Measurements from ENCODE around the gene LIN28A.

The LIN28A gene

GRCh38 chr1:26440259-26440658 is 29.6 kb downstream of the LIN28A start:
- Mint-ChIP-seq H3K4me3 (no peak overlapping the region), H3K36me3 (ENCODE audit: low read depth) (peaks cover 37% of the 10 kb centered on the region), H3K4me1 (no peaks in the 10 kb centered on the region), H3K9me3 (no peaks in the 10 kb centered on the region), H3K27me3 (no peaks in the 10 kb centered on the region), H3K27ac (no peak overlapping the region)
- no peak for ATAC-seq
- no peak for DNase-seq

- peaks cover 43% of the 10 kb centered on the region for H3K36me3 Mint-ChIP-seq (ENCODE audit: low read depth)
- no peak overlapping the region for H3K4me3 Mint-ChIP-seq
- no peak overlapping the region for H3K27ac Mint-ChIP-seq
- no peak for ATAC-seq
- no peaks in the 10 kb centered on the region for H3K9me3 Mint-ChIP-seq
- H3K27me3 Mint-ChIP-seq = no peaks in the 10 kb centered on the region
- no peak for DNase-seq
- no peaks in the 10 kb centered on the region for H3K4me1 Mint-ChIP-seq
Observed at GRCh38 chr1:26449868-26450267, 39.3 kb downstream of the LIN28A start.

- Mint-ChIP-seq H3K36me3 (ENCODE audit: low read depth) (peaks cover 47% of the 10 kb centered on the region), H3K27me3 (no peaks in the 10 kb centered on the region), H3K4me3 (no peak overlapping the region), H3K9me3 (no peaks in the 10 kb centered on the region), H3K4me1 (no peaks in the 10 kb centered on the region), H3K27ac (no peak overlapping the region)
- no peak for ATAC-seq
- DNase-seq = no peak
Observed at GRCh38 chr1:26450908-26451307, 40.3 kb downstream of the LIN28A start.

GRCh38 chr1:26452459-26453183 is 42.0 kb downstream of the LIN28A start:
- Mint-ChIP-seq H3K9me3 (no peaks in the 10 kb centered on the region), H3K27ac (no peak overlapping the region), H3K27me3 (no peaks in the 10 kb centered on the region), H3K4me1 (no peaks in the 10 kb centered on the region), H3K36me3 (ENCODE audit: low read depth) (peaks cover 45% of the 10 kb centered on the region), H3K4me3 (no peak overlapping the region)
- ATAC-seq = no peak
- DNase-seq = no peak

- no peaks in the 10 kb centered on the region for H3K9me3 Mint-ChIP-seq
- no peak for DNase-seq
- H3K4me3 Mint-ChIP-seq = no peak overlapping the region
- H3K27me3 Mint-ChIP-seq = no peaks in the 10 kb centered on the region
- no peak overlapping the region for H3K27ac Mint-ChIP-seq
- peaks cover 41% of the 10 kb centered on the region for H3K36me3 Mint-ChIP-seq (ENCODE audit: low read depth)
- H3K4me1 Mint-ChIP-seq = no peaks in the 10 kb centered on the region
- ATAC-seq = no peak
Observed at GRCh38 chr1:26459148-26459547, 48.5 kb downstream of the LIN28A start.

GRCh38 chr1:26459573-26460031 is 49.0 kb downstream of the LIN28A start:
- Mint-ChIP-seq H3K9me3 (no peaks in the 10 kb centered on the region), H3K27me3 (no peaks in the 10 kb centered on the region), H3K4me3 (no peak overlapping the region), H3K27ac (no peak overlapping the region), H3K4me1 (no peaks in the 10 kb centered on the region), H3K36me3 (ENCODE audit: low read depth) (peaks cover 43% of the 10 kb centered on the region)
- no peak for ATAC-seq
- no peak for DNase-seq

- no peak overlapping the region for H3K27ac Mint-ChIP-seq
- DNase-seq (no peak), ATAC-seq (no peak)
- no peaks in the 10 kb centered on the region for H3K27me3 Mint-ChIP-seq
- H3K4me1 Mint-ChIP-seq = peaks cover 24% of the 10 kb centered on the region
- no peaks in the 10 kb centered on the region for H3K9me3 Mint-ChIP-seq
- H3K36me3 Mint-ChIP-seq (ENCODE audit: low read depth) = peaks cover 33% of the 10 kb centered on the region
- no peak overlapping the region for H3K4me3 Mint-ChIP-seq
Observed at GRCh38 chr1:26468911-26469310, 58.3 kb downstream of the LIN28A start.

GRCh38 chr1:26469558-26469957 is 58.9 kb downstream of the LIN28A start:
- no peak overlapping the region for H3K4me3 Mint-ChIP-seq
- no peaks in the 10 kb centered on the region for H3K27me3 Mint-ChIP-seq
- DNase-seq = no peak
- peaks cover 30% of the 10 kb centered on the region for H3K4me1 Mint-ChIP-seq
- H3K9me3 Mint-ChIP-seq = no peaks in the 10 kb centered on the region
- H3K27ac Mint-ChIP-seq = no peak overlapping the region
- no peak for ATAC-seq
- H3K36me3 Mint-ChIP-seq (ENCODE audit: low read depth) = peaks cover 36% of the 10 kb centered on the region

GRCh38 chr1:26470878-26471497 is 60.4 kb downstream of the LIN28A start:
- Mint-ChIP-seq H3K4me1 (peaks cover 38% of the 10 kb centered on the region), H3K36me3 (ENCODE audit: low read depth) (peaks cover 35% of the 10 kb centered on the region), H3K9me3 (no peaks in the 10 kb centered on the region), H3K27me3 (no peaks in the 10 kb centered on the region), H3K4me3 (peak overlapping the region; percentile 85), H3K27ac (peak overlapping the region; percentile 20)
- DNase-seq (no peak), ATAC-seq (no peak)

- DNase-seq (peak; percentile 47), ATAC-seq (peak; percentile 29)
- peaks cover 45% of the 10 kb centered on the region for H3K4me1 Mint-ChIP-seq
- H3K27me3 Mint-ChIP-seq = no peaks in the 10 kb centered on the region
- no peaks in the 10 kb centered on the region for H3K9me3 Mint-ChIP-seq
- peaks cover 42% of the 10 kb centered on the region for H3K36me3 Mint-ChIP-seq (ENCODE audit: low read depth)
- H3K4me3 Mint-ChIP-seq = peak overlapping the region; percentile 85
- peak overlapping the region; percentile 91 for H3K27ac Mint-ChIP-seq
Observed at GRCh38 chr1:26471498-26472319, 61.1 kb downstream of the LIN28A start.

- peaks cover 45% of the 10 kb centered on the region for H3K36me3 Mint-ChIP-seq (ENCODE audit: low read depth)
- DNase-seq (peak; percentile 90), ATAC-seq (peak; percentile 70)
- H3K4me3 Mint-ChIP-seq = peak within 1 kb of the TSS; percentile 91
- H3K4me1 Mint-ChIP-seq = peaks cover 45% of the 10 kb centered on the region
- peak within 1 kb of the TSS; percentile 91 for H3K27ac Mint-ChIP-seq
- H3K27me3 Mint-ChIP-seq = no peaks in the 10 kb centered on the region
- H3K9me3 Mint-ChIP-seq = no peaks in the 10 kb centered on the region
Observed at GRCh38 chr1:26472320-26472900, 61.8 kb downstream of the LIN28A start, which contains the start of gene HMGN2. Gene HMGN2 (plus strand): TSS chr1:26472440. CDS start chr1:26472613, 173 bp downstream.

GRCh38 chr1:26472901-26473845 is 62.6 kb downstream of the LIN28A start:
- ATAC-seq = peak; percentile 64
- H3K27me3 Mint-ChIP-seq = no peaks in the 10 kb centered on the region
- no peaks in the 10 kb centered on the region for H3K9me3 Mint-ChIP-seq
- peaks cover 49% of the 10 kb centered on the region for H3K36me3 Mint-ChIP-seq (ENCODE audit: low read depth)
- DNase-seq = peak; percentile 98
- H3K4me3 Mint-ChIP-seq = peak overlapping the region; percentile 91
- H3K4me1 Mint-ChIP-seq = peaks cover 47% of the 10 kb centered on the region
- peak overlapping the region; percentile 86 for H3K27ac Mint-ChIP-seq

GRCh38 chr1:26474818-26475217 is 64.2 kb downstream of the LIN28A start:
- H3K27ac Mint-ChIP-seq = peak overlapping the region; percentile 84
- DNase-seq (no peak), ATAC-seq (no peak)
- H3K9me3 Mint-ChIP-seq = no peaks in the 10 kb centered on the region
- H3K36me3 Mint-ChIP-seq (ENCODE audit: low read depth) = peaks cover 48% of the 10 kb centered on the region
- no peaks in the 10 kb centered on the region for H3K27me3 Mint-ChIP-seq
- peak overlapping the region; percentile 91 for H3K4me3 Mint-ChIP-seq
- H3K4me1 Mint-ChIP-seq = peaks cover 47% of the 10 kb centered on the region

All from activated naive CD8-positive, alpha-beta T cell treated with anti-CD3 and anti-CD28 coated beads, Interleukin-2, amount 50 U/mL, for 24 hours (primary cell).